Neural progenitor cell (in vitro differentiated cells): ENCODE results near the gene SARM1. TPM values are rescaled to one million over a fixed set of nuclear protein-coding genes. Genes with fewer than 3 reads are reported as not detected.

ENCODE experiments used
- DNase-seq: peaks from one replicate; pipeline ENCODE4 v3.0.0-alpha.2; 2016; ENCODE audit warnings: low spot score
- H2AFZ ChIP-seq: fragments of 200-600 bp; sonication (generic); replicated peaks from 2 replicates; pipeline ENCODE4 v1.6.1; 2016; ENCODE audit warnings: antibody characterized with exemption
- H3F3A ChIP-seq: fragments of 200-600 bp; sonication (generic); 2 replicates; pipeline ENCODE4 v1.6.1; 2016; ENCODE audit warnings: antibody characterized with exemption, low read depth
- H3K27ac ChIP-seq: fragments of 200-600 bp; sonication (generic); 2 replicates; pipeline ENCODE4 v1.5.1; 2016; ENCODE audit warnings: mild to moderate bottlenecking
- H3K27me3 ChIP-seq: fragments of 200-600 bp; sonication (generic); 2 replicates; pipeline ENCODE4 v1.6.1; 2016; ENCODE audit warnings: mild to moderate bottlenecking, moderate library complexity
- H3K36me3 ChIP-seq: fragments of 200-600 bp; sonication (generic); 2 replicates; pipeline ENCODE4 v1.5.1; 2016
- H3K4me1 ChIP-seq: fragments of 200-600 bp; sonication (generic); 2 replicates; pipeline ENCODE4 v1.6.1; 2016; ENCODE audit warnings: mixed run types
- H3K4me2 ChIP-seq: fragments of 200-600 bp; sonication (generic); 2 replicates; pipeline ENCODE4 v1.6.1; 2016
- H3K4me3 ChIP-seq: fragments of 200-600 bp; sonication (generic); 2 replicates; pipeline ENCODE4 v1.5.1; 2016
- H3K79me2 ChIP-seq: fragments of 200-600 bp; sonication (generic); 2 replicates; pipeline ENCODE4 v1.6.1; 2016; ENCODE audit warnings: low read depth
- H3K9ac ChIP-seq: fragments of 200-600 bp; sonication (generic); 2 replicates; pipeline ENCODE4 v1.6.1; 2016
- H3K9me3 ChIP-seq: fragments of 200-600 bp; sonication (generic); 2 replicates; pipeline ENCODE4 v1.5.1; 2016; ENCODE audit warnings: low read depth
- H4K20me1 ChIP-seq: fragments of 200-600 bp; sonication (generic); 2 replicates; pipeline ENCODE4 v1.6.1; 2016; ENCODE audit warnings: low read depth
- H3K27ac Mint-ChIP-seq: 3 replicates; pipeline ENCODE4 v1.8.0; 2021; ENCODE audit warnings: mixed read lengths
- H3K27me3 Mint-ChIP-seq: 2 replicates; pipeline ENCODE4 v1.8.0; 2022; ENCODE audit warnings: low read depth, mild to moderate bottlenecking, inconsistent platforms, moderate library complexity, mixed read lengths; ENCODE audit not compliant: insufficient read depth
- H3K36me3 Mint-ChIP-seq: 3 replicates; pipeline ENCODE4 v1.8.0; 2021; ENCODE audit warnings: mixed read lengths
- H3K4me1 Mint-ChIP-seq: 3 replicates; pipeline ENCODE4 v1.8.0; 2021; ENCODE audit warnings: mixed read lengths
- H3K4me3 Mint-ChIP-seq: 3 replicates; pipeline ENCODE4 v1.8.0; 2021; ENCODE audit warnings: mild to moderate bottlenecking, moderate library complexity, mixed read lengths
- H3K9me3 Mint-ChIP-seq: 3 replicates; pipeline ENCODE4 v1.8.0; 2020; ENCODE audit warnings: mixed read lengths
- EZH2 ChIP-seq: fragments of 200-600 bp; sonication (generic); IDR thresholded peaks from 2 replicates; pipeline ENCODE4 v1.6.1; 2017; ENCODE audit warnings: antibody characterized with exemption, mild to moderate bottlenecking, moderate library complexity
- EZH2phosphoT487 ChIP-seq: fragments of 200-600 bp; sonication (generic); IDR thresholded peaks from 2 replicates; pipeline ENCODE4 v1.6.1; 2017; ENCODE audit warnings: antibody characterized with exemption
- total RNA-seq: library from RNA; depleted of rRNA; stranded (reverse); fragments of >200 nt; gene quantifications from 2 replicates; pipeline ENCODE4 v1.2.3, GENCODE V29; 2015; ENCODE audit warnings: low replicate concordance
- TF ChIP-seq, protein P1 (sequence below): fragments of 200-600 bp; sonication (generic); IDR thresholded peaks from 2 replicates; pipeline ENCODE4 v1.5.1; 2017; ENCODE audit warnings: antibody characterized with exemption, mild to moderate bottlenecking

SARM1 gene
- total RNA-seq, 1 donor from 2014 or later: 3.1 TPM

DNA sequence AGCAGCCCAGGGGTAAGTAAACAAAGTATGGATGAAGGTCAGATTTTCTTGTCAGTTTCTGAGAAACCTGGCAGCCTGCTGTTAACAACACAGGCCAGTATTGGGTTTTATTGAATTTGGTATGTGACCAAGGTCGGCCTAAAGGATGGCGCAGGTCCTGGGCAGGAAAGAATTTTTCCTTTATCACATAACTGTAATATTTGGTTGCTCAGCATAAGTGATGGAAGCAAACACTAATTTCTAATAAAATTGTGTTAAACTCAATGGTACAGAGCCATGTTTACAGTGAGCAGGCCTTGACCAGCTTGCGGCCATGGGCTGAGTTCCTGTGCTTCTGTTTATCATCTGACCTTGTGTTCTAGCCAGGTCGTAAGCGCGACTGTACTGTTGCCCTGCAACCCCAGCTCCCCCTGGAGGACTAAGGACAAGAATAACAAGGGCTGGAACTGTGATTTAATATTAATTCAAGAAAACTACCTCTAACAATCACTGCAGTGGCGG lies 24.7 kb upstream of the SARM1 start:
- DNase-seq: peak; percentile 21
- Histone ChIP-seq H3K4me3 (no peak overlapping the region), H3K4me1 (peaks cover 4% of the 10 kb centered on the region), H3K27me3 (no peaks in the 10 kb centered on the region), H3K9ac (no peak overlapping the region), H3F3A (peaks cover 17% of the 10 kb centered on the region), H4K20me1 (peaks cover 19% of the 10 kb centered on the region), H3K4me2 (no peak overlapping the region), H3K36me3 (no peaks in the 10 kb centered on the region), H3K79me2 (no peaks in the 10 kb centered on the region), H2AFZ (no peak overlapping the region), H3K27ac (no peak overlapping the region), H3K9me3 (no peaks in the 10 kb centered on the region)
- no peaks in the 10 kb centered on the region for H3K9me3 Mint-ChIP-seq
- no peak overlapping the region for H3K4me3 Mint-ChIP-seq
- H3K27me3 Mint-ChIP-seq: no peaks in the 10 kb centered on the region
- H3K27ac Mint-ChIP-seq: no peak overlapping the region
- peaks cover 10% of the 10 kb centered on the region for H3K4me1 Mint-ChIP-seq
- peaks cover 18% of the 10 kb centered on the region for H3K36me3 Mint-ChIP-seq
- TF ChIP-seq EZH2phosphoT487: no peak
- TF ChIP-seq, protein P1, sequence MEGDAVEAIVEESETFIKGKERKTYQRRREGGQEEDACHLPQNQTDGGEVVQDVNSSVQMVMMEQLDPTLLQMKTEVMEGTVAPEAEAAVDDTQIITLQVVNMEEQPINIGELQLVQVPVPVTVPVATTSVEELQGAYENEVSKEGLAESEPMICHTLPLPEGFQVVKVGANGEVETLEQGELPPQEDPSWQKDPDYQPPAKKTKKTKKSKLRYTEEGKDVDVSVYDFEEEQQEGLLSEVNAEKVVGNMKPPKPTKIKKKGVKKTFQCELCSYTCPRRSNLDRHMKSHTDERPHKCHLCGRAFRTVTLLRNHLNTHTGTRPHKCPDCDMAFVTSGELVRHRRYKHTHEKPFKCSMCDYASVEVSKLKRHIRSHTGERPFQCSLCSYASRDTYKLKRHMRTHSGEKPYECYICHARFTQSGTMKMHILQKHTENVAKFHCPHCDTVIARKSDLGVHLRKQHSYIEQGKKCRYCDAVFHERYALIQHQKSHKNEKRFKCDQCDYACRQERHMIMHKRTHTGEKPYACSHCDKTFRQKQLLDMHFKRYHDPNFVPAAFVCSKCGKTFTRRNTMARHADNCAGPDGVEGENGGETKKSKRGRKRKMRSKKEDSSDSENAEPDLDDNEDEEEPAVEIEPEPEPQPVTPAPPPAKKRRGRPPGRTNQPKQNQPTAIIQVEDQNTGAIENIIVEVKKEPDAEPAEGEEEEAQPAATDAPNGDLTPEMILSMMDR: peak; percentile 23
- no peak for TF ChIP-seq EZH2

DNA sequence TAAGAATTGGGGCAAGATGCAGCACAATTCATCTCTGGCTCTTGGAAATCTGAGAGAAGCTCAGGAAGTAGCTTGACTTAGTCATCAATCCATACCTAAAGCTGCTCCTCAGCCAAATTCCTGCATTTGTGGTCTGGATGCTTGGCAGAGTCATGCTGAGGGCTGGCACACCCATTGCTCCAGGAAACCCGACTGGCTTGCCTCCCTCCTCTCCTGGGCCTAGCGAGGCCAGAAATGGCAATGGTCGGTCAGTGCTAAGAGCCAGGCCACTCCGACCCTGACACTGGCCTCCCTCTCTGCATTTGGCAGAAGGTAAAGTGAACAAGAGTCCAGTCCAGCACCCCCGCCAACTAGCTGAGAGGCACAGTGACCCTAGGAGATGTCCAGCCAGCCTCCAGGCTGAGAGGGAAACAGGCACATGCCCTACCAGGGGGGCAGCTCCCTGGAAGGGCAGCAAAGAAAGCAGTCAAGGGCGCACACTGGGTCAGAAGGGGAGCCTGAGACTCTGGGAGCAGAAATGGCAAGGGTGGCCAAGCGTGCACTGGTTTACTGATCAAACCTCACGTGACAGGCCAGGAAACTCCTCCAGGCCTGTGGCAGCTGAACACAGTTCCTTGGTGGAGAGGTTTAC lies 24.1 kb upstream of the SARM1 start:
- H3K36me3 ChIP-seq: no peaks in the 10 kb centered on the region

DNA sequence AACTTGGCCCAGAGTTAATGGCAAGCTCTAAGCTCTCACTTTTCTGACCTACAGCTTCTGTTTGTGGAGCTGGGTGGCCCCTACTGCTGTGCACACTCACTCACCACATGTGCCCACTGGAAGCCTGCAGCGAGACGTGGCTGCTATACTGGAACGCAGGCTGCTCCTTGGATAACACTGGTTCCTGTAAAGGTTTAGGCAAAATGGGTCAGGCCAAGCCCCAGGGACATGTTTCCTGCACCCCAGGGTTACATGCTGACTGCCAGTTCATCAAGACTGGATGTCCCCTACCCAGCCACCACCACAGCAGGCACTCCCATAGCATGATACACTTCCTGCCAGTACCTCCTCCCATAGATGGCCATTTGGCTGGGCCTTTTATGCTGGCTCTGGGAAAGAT lies 22.5 kb upstream of the SARM1 start:
- DNase-seq: no peak
- no peak overlapping the region for H3K4me3 ChIP-seq
- no peak overlapping the region for H3K4me3 Mint-ChIP-seq

More for the DNA sequence above, 24.1 kb upstream of the SARM1 start:
- Histone ChIP-seq H3K79me2 (no peaks in the 10 kb centered on the region), H2AFZ (no peak overlapping the region), H3K9ac (no peak overlapping the region), H3K4me1 (peaks cover 4% of the 10 kb centered on the region), H4K20me1 (peaks cover 19% of the 10 kb centered on the region), H3K9me3 (no peaks in the 10 kb centered on the region), H3K27ac (no peak overlapping the region), H3F3A (peaks cover 17% of the 10 kb centered on the region), H3K27me3 (no peaks in the 10 kb centered on the region), H3K4me2 (no peak overlapping the region), H3K4me3 (no peak overlapping the region)
- Mint-ChIP-seq H3K27ac (no peak overlapping the region), H3K9me3 (no peaks in the 10 kb centered on the region), H3K4me1 (peaks cover 10% of the 10 kb centered on the region), H3K27me3 (no peaks in the 10 kb centered on the region), H3K36me3 (peaks cover 20% of the 10 kb centered on the region), H3K4me3 (no peak overlapping the region)
- TF ChIP-seq EZH2 (no peak), EZH2phosphoT487 (no peak)
- TF ChIP-seq, protein P1: no peak
- DNase-seq: no peak

More for the DNA sequence above, 22.5 kb upstream of the SARM1 start:
- Histone ChIP-seq H3K27me3 (no peaks in the 10 kb centered on the region), H3K27ac (no peak overlapping the region), H3K4me2 (no peak overlapping the region), H3K79me2 (no peaks in the 10 kb centered on the region), H2AFZ (no peak overlapping the region), H4K20me1 (peaks cover 19% of the 10 kb centered on the region), H3K9me3 (no peaks in the 10 kb centered on the region), H3K9ac (no peak overlapping the region), H3K4me1 (peaks cover 4% of the 10 kb centered on the region), H3F3A (peaks cover 17% of the 10 kb centered on the region), H3K36me3 (peaks cover 6% of the 10 kb centered on the region)
- Mint-ChIP-seq H3K36me3 (peaks cover 18% of the 10 kb centered on the region), H3K4me1 (peaks cover 10% of the 10 kb centered on the region), H3K9me3 (no peaks in the 10 kb centered on the region), H3K27me3 (no peaks in the 10 kb centered on the region), H3K27ac (no peak overlapping the region)
- TF ChIP-seq EZH2: no peak
- TF ChIP-seq, protein P1: no peak
- no peak for TF ChIP-seq EZH2phosphoT487
